22Rv1 (cell line): Measurements from ENCODE around the gene TIAM2.

ENCODE experiments used
- CTCF ChIP-seq: fragments of 450-650 bp; IDR thresholded peaks from 2 replicates; pipeline ENCODE4 v1.5.1; 2017; ENCODE audit warnings: mild to moderate bottlenecking
- ZFX ChIP-seq: fragments of 450-650 bp; IDR thresholded peaks from 2 replicates; pipeline ENCODE4 v1.6.1; 2017; ENCODE audit warnings: antibody characterized with exemption, borderline replicate concordance

- no peak for TF ChIP-seq CTCF
- TF ChIP-seq ZFX: no peak
These were observed 14.6 kb upstream of the TIAM2 start for GRCh38 chr6:154980273-154981078.
